GM23338 (cell line): ENCODE results near the gene BRF1.

ENCODE experiments used
- EZH2 ChIP-seq: fragments of 200-600 bp; sonication (generic); IDR thresholded peaks from one replicate; pipeline ENCODE4 v1.8.0; 2017; ENCODE audit warnings: antibody characterized with exemption, mild to moderate bottlenecking, low read depth; ENCODE audit not compliant: unreplicated experiment
- JUNB ChIP-seq: IDR thresholded peaks from one replicate; pipeline ENCODE4 v1.6.1; 2016; ENCODE audit warnings: antibody characterized with exemption; ENCODE audit not compliant: unreplicated experiment
- POLR2AphosphoS5 ChIP-seq: IDR thresholded peaks from 2 replicates; pipeline ENCODE4 v1.6.1; 2016; ENCODE audit warnings: antibody characterized with exemption, low read depth
- STAT1 ChIP-seq: IDR thresholded peaks from one replicate; pipeline ENCODE4 v1.6.1; 2016; ENCODE audit warnings: antibody characterized with exemption; ENCODE audit not compliant: unreplicated experiment
- ZNF114 ChIP-seq: fragments of 250-450 bp; sonication (Bioruptor Pico); IDR thresholded peaks from 2 replicates; pipeline ENCODE4 v1.5.0; 2020; ENCODE audit warnings: mild to moderate bottlenecking, moderate library complexity
- TF ChIP-seq, protein P1 (sequence below), 2 experiments: fragments of 200-600 bp in 1 of 2; sonication (generic) in 1 of 2; conservative IDR thresholded peaks; 2 replicates each; pipeline versions ENCODE4 v1.5.1 to v1.6.1; 2016 to 2017; ENCODE audit warnings: antibody characterized with exemption in 2 of 2, low read depth in 2 of 2, mild to moderate bottlenecking in 2 of 2, moderate library complexity in 1 of 2
- TF ChIP-seq, protein P2 (sequence below): IDR thresholded peaks from one replicate; pipeline ENCODE4 v1.6.1; 2018; ENCODE audit warnings: antibody characterized with exemption; ENCODE audit not compliant: unreplicated experiment

DNA sequence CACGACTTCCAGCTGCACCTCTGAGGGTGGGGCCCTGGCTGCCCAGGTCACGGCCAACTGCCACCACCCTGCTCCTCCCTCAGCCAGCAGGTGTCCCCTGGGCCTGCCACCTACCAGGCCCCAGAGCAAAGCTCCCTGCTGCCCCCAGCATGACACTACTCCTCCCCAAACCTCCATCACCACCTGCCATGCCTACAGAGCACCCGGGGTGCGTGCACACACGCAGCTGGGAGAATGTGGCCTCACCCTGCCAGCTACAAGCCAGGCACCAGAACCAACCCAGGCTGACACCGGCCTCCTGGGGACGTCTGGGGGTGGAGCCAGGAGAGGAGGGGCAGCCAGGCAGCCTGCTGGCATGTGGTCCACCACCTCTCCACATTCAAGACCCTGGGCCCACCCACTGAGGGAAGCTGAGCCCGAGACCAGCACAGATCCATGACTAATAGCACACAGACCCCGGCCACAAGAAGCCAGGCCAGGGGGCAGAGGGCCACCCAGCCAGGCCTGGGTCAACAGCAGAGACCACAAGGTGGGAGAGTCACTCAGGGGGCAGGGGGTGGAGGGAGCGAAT is 135.6 kb downstream of the BRF1 start:
- TF ChIP-seq JUNB = no peak
- TF ChIP-seq EZH2 = no peak
- TF ChIP-seq, protein P1, sequence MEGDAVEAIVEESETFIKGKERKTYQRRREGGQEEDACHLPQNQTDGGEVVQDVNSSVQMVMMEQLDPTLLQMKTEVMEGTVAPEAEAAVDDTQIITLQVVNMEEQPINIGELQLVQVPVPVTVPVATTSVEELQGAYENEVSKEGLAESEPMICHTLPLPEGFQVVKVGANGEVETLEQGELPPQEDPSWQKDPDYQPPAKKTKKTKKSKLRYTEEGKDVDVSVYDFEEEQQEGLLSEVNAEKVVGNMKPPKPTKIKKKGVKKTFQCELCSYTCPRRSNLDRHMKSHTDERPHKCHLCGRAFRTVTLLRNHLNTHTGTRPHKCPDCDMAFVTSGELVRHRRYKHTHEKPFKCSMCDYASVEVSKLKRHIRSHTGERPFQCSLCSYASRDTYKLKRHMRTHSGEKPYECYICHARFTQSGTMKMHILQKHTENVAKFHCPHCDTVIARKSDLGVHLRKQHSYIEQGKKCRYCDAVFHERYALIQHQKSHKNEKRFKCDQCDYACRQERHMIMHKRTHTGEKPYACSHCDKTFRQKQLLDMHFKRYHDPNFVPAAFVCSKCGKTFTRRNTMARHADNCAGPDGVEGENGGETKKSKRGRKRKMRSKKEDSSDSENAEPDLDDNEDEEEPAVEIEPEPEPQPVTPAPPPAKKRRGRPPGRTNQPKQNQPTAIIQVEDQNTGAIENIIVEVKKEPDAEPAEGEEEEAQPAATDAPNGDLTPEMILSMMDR (conservative IDR thresholded peaks at IDR 0.05; ENCODE audit: low read depth in 2 of 2) = no peak
- TF ChIP-seq, protein P2, sequence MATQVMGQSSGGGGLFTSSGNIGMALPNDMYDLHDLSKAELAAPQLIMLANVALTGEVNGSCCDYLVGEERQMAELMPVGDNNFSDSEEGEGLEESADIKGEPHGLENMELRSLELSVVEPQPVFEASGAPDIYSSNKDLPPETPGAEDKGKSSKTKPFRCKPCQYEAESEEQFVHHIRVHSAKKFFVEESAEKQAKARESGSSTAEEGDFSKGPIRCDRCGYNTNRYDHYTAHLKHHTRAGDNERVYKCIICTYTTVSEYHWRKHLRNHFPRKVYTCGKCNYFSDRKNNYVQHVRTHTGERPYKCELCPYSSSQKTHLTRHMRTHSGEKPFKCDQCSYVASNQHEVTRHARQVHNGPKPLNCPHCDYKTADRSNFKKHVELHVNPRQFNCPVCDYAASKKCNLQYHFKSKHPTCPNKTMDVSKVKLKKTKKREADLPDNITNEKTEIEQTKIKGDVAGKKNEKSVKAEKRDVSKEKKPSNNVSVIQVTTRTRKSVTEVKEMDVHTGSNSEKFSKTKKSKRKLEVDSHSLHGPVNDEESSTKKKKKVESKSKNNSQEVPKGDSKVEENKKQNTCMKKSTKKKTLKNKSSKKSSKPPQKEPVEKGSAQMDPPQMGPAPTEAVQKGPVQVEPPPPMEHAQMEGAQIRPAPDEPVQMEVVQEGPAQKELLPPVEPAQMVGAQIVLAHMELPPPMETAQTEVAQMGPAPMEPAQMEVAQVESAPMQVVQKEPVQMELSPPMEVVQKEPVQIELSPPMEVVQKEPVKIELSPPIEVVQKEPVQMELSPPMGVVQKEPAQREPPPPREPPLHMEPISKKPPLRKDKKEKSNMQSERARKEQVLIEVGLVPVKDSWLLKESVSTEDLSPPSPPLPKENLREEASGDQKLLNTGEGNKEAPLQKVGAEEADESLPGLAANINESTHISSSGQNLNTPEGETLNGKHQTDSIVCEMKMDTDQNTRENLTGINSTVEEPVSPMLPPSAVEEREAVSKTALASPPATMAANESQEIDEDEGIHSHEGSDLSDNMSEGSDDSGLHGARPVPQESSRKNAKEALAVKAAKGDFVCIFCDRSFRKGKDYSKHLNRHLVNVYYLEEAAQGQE = no peak
- no peak for TF ChIP-seq POLR2AphosphoS5
- no peak for TF ChIP-seq ZNF114 (CRISPR knock-in tag)
- TF ChIP-seq STAT1 = no peak
